Measurements from ENCODE around the gene AMPH. TPM values are rescaled to one million over a fixed set of nuclear protein-coding genes. Genes with fewer than 3 reads are reported as not detected.
"Not testable (repeated sequence)": the region's sequence is repeated elsewhere in the genome, so short reads cannot be mapped to it uniquely, and the experiment has no call there.

Gene AMPH
- total RNA-seq, 1 experiment from 2014 or later: not detected

- intact Hi-C loops (cut with micrococcal nuclease; ENCODE audit: unreplicated experiment): loop anchor here (10.0 kb wide), 1 partner anchor 115 kb away; no protein-coding TSS in a partner anchor
- no peak for TF ChIP-seq EZH2 (IDR thresholded peaks at IDR 0.05; ENCODE audit: low read depth)
- no peak for TF ChIP-seq CTCF (conservative IDR thresholded peaks at IDR 0.05)
- Histone ChIP-seq H3K4me1 (replicated peaks; ENCODE audit: insufficient read depth) (no peaks in the 10 kb centered on the region), H3K36me3 (ENCODE audit: low read depth) (no peaks in the 10 kb centered on the region), H2AFZ (no peak overlapping the region), H3K9me2 (ENCODE audit: insufficient read depth) (no peaks in the 10 kb centered on the region), H3K27ac (no peak overlapping the region), H3K4me3 (no peak overlapping the region), H3K4me2 (no peak overlapping the region), H4K20me1 (ENCODE audit: insufficient read depth) (no peaks in the 10 kb centered on the region), H3F3A (ENCODE audit: insufficient read depth, low read depth) (no peaks in the 10 kb centered on the region), H3K27me3 (ENCODE audit: insufficient read depth, low read depth) (no peaks in the 10 kb centered on the region), H3K9me3 (ENCODE audit: insufficient read depth, low read depth) (no peaks in the 10 kb centered on the region), H3K79me2 (ENCODE audit: low read depth) (no peaks in the 10 kb centered on the region)
- POLR2A ChIA-PET (ENCODE audit: unreplicated experiment): no interaction called here
- no TSS peak for BruUV-seq (replicated peaks)
- CTCF ChIA-PET: interaction anchor here (0.5 to 0.6 kb wide), 2 partner anchors 162 to 833 kb away, joined by 3 to 4 read pairs; partner anchors contain the start of gene STARD3NL
- DNase-seq: no peak
Observed at GRCh38 chr7:38339953-38340819, 291.0 kb downstream of the AMPH start.

GRCh38 chr7:38336148-38336515 lies 295.0 kb downstream of the AMPH start:
- intact Hi-C loops (cut with micrococcal nuclease; ENCODE audit: unreplicated experiment): loop anchor here (10.0 kb wide), 1 partner anchor 111 kb away; no protein-coding TSS in a partner anchor
- H3K4me2 ChIP-seq; H3K79me2 ChIP-seq (ENCODE audit: low read depth); H3K27ac ChIP-seq; H4K20me1 ChIP-seq (ENCODE audit: insufficient read depth); H3K9me3 ChIP-seq (ENCODE audit: insufficient read depth, low read depth); H2AFZ ChIP-seq; BruUV-seq (replicated peaks); H3F3A ChIP-seq (ENCODE audit: insufficient read depth, low read depth); H3K36me3 ChIP-seq (ENCODE audit: low read depth); H3K4me1 ChIP-seq (replicated peaks; ENCODE audit: insufficient read depth); H3K4me3 ChIP-seq; DNase-seq; H3K9me2 ChIP-seq (ENCODE audit: insufficient read depth); H3K27me3 ChIP-seq (ENCODE audit: insufficient read depth, low read depth): not testable (repeated sequence)
- ChIA-PET POLR2A (ENCODE audit: unreplicated experiment) (interaction anchor here (0.6 kb wide), 1 partner anchor 98 kb away, joined by 8 read pairs; no protein-coding TSS in a partner anchor), CTCF (interaction anchor here (0.6 to 1.2 kb wide), 11 partner anchors 9 to 1353 kb away, joined by 3 to 13 read pairs (median 3); no protein-coding TSS in a partner anchor)

GRCh38 chr7:38335492-38336147 lies 295.6 kb downstream of the AMPH start:
- BruUV-seq (replicated peaks): no TSS peak

More at GRCh38 chr7:38335492-38336147, 295.6 kb downstream of the AMPH start:
- Histone ChIP-seq H3K4me3 (no peak overlapping the region), H3K4me1 (replicated peaks; ENCODE audit: insufficient read depth) (no peaks in the 10 kb centered on the region), H4K20me1 (ENCODE audit: insufficient read depth) (no peaks in the 10 kb centered on the region), H3K9me2 (ENCODE audit: insufficient read depth) (no peaks in the 10 kb centered on the region), H3K4me2 (no peak overlapping the region), H3K9me3 (ENCODE audit: insufficient read depth, low read depth) (no peaks in the 10 kb centered on the region), H3F3A (ENCODE audit: insufficient read depth, low read depth) (no peaks in the 10 kb centered on the region), H3K36me3 (ENCODE audit: low read depth) (no peaks in the 10 kb centered on the region), H3K27ac (no peak overlapping the region), H3K79me2 (ENCODE audit: low read depth) (no peaks in the 10 kb centered on the region), H3K27me3 (ENCODE audit: insufficient read depth, low read depth) (no peaks in the 10 kb centered on the region), H2AFZ (no peak overlapping the region)
- POLR2A ChIA-PET (ENCODE audit: unreplicated experiment): interaction anchor here (0.6 kb wide), 1 partner anchor 98 kb away, joined by 8 read pairs; no protein-coding TSS in a partner anchor
- intact Hi-C loops (cut with micrococcal nuclease; ENCODE audit: unreplicated experiment): loop anchor here (10.0 kb wide), 1 partner anchor 111 kb away; no protein-coding TSS in a partner anchor
- CTCF ChIA-PET: interaction anchor here (0.6 to 1.2 kb wide), 12 partner anchors 9 to 1352 kb away, joined by 3 to 13 read pairs (median 3); no protein-coding TSS in a partner anchor
- DNase-seq: peak; percentile 53 to 80
- TF ChIP-seq EZH2 (IDR thresholded peaks at IDR 0.05; ENCODE audit: low read depth) (no peak), CTCF (conservative IDR thresholded peaks at IDR 0.05) (peak; percentile 68)
